Measurements from ENCODE around the gene CRB2. TPM values are rescaled to one million over a fixed set of nuclear protein-coding genes. Genes with fewer than 3 reads are reported as not detected.
"Not testable (repeated sequence)": the region's sequence is repeated elsewhere in the genome, so short reads cannot be mapped to it uniquely, and the experiment has no call there.

The CRB2 gene
- total and polyA plus RNA-seq, 2 experiments from 2014 or later: 8.3 to 91.7 TPM

DNA sequence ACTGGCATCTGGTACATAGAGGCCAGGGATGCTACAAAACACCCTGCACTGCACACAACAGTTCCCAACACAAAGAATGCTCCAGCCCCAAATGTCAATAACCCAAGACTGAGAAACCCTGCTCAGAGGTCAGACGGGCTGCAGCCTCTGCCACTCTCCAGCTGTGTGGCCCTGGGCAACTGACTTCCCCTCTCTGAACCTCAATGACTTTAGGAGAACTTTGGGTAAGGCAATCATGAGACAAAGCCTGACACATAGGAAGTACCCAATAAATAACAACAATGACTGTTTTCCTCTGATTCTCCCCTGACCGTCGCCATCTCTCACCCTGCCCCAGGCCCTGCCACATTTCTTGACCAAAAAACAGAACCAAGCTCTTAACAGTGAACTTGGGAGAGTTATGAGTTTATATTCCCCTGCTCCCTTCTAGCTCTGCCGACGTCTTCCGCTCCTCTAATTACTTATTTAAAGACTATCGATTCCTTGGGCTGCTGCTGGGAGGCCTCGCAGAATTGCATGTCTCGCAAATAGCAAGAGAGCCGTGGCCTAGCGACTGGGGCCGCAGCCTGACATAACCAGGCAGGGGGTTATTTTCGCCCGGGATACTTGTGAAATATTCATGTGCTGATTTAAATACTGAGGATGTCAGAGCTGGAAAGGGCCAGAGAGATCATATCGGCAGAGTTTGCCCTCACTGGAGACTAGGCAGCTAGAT is 24.5 kb upstream of the CRB2 start:
- TF ChIP-seq, protein P1, sequence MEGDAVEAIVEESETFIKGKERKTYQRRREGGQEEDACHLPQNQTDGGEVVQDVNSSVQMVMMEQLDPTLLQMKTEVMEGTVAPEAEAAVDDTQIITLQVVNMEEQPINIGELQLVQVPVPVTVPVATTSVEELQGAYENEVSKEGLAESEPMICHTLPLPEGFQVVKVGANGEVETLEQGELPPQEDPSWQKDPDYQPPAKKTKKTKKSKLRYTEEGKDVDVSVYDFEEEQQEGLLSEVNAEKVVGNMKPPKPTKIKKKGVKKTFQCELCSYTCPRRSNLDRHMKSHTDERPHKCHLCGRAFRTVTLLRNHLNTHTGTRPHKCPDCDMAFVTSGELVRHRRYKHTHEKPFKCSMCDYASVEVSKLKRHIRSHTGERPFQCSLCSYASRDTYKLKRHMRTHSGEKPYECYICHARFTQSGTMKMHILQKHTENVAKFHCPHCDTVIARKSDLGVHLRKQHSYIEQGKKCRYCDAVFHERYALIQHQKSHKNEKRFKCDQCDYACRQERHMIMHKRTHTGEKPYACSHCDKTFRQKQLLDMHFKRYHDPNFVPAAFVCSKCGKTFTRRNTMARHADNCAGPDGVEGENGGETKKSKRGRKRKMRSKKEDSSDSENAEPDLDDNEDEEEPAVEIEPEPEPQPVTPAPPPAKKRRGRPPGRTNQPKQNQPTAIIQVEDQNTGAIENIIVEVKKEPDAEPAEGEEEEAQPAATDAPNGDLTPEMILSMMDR (IDR thresholded peaks at IDR 0.05; ENCODE audit: low read depth, low read length): no peak
- Histone ChIP-seq H3K27me3 (no peaks in the 10 kb centered on the region), H3K9me3 (ENCODE audit: low read depth) (no peaks in the 10 kb centered on the region), H3K4me3 (no peak overlapping the region), H3K4me1 (ENCODE audit: low read depth) (peaks cover 21% of the 10 kb centered on the region), H3K36me3 (no peaks in the 10 kb centered on the region), H3K27ac (no peak overlapping the region)
- no peak for DNase-seq (ENCODE audit: low read depth in 1 of 2, low spot score in 1 of 2)

DNA sequence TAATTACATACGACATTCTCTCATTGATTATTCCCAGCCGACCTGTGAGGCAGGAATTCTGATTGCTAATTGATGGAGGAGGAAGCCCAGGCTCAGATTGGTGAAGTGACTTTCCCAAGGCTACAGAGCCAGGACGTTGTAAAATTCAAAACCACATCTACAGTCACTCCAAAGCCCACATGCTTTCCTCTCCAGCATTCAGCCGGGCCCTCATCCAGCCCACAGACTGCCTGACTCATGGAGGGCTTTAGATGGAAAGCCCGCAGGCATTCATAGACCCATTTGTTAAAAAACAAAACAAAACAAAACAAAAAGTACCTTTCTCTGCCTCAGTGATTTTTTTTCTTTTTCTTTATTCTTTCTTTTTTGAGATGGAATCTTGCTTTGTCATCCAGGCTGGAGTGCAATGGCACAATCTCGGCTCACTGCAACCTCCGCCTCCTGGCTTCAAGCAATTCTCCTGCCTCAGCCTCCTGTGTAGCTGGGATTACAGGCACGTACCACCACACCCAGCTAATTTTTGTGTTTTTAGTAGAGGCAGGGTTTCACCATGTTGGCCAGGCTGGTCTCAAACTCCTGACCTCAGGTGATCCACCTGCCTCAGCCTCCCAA is 22.8 kb upstream of the CRB2 start:
- not testable (repeated sequence) for H3K4me3 ChIP-seq; H3K27ac ChIP-seq; H3K9me3 ChIP-seq (ENCODE audit: low read depth); H3K27me3 ChIP-seq; H3K36me3 ChIP-seq
- peak in 1 of 2 donors; percentile 76 for DNase-seq (ENCODE audit: low read depth in 1 of 2, low spot score in 1 of 2)
- peaks cover 21% of the 10 kb centered on the region for H3K4me1 ChIP-seq (ENCODE audit: low read depth)

DNA sequence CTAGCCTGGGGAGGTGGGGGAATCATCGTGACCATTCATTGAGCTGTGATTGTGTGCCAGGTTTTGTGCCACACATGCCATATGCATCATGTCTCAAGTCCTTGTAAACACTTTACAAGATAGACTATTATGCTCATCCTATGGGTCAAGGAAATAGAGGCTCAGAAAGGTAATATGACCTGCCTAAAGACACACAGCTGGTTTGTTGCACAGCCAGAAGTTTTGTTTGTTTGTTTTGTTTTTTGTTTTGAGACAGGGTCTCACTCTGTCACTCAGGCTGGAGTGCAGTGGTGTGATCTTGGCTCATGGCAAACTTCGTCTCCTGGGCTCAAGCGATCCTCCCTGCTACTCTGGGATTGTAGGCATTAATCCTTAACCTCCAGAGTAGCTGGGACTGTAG is 21.4 kb upstream of the CRB2 start:
- no peaks in the 10 kb centered on the region for H3K27me3 ChIP-seq
- H3K27ac ChIP-seq: no peak overlapping the region
- peaks cover 26% of the 10 kb centered on the region for H3K4me1 ChIP-seq (ENCODE audit: low read depth)
- no peaks in the 10 kb centered on the region for H3K9me3 ChIP-seq (ENCODE audit: low read depth)
- DNase-seq (ENCODE audit: low read depth in 1 of 2, low spot score in 1 of 2): no peak
- TF ChIP-seq, protein P1 (IDR thresholded peaks at IDR 0.05; ENCODE audit: low read depth, low read length): no peak
- no peaks in the 10 kb centered on the region for H3K36me3 ChIP-seq
- no peak overlapping the region for H3K4me3 ChIP-seq

DNA sequence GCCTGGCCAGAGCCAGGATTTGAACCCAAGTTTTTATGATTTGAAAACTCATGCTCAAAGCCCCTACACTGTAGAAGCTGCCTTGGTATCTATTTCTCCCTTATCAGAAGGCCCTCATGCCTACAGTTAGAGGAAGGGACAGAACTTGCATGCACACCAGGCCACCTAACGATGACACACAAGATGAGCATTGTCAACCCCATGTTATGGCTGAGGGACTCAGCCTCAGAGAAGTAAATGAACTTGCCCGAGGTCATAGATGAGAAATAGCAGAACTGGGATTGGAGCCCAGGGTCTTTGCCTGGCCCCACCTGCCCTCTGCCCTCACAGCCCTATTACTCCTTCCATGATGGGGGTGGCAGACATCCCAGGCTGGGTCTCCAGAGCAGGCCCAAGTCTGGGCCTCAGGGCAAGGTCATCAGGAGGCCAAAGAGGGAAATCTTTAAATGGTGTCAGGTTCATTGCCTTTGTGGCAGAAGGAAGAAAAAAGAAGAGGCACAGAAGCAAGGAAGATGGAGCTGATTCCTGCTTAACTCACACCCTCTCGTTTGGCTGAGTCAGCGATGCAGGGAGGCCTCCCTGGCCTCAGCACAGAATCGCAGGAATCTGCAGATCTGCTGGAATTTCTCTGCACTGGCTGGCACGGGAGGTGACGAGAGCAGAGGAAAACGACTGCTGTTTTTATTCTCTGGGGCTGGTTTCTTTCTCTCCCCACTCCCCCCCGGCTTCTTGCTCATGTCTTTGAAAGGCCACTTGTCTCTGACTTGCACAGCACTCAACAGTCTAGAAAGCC is 20.6 kb upstream of the CRB2 start:
- H3K27ac ChIP-seq: peak overlapping the region; percentile 59
- TF ChIP-seq, protein P1 (IDR thresholded peaks at IDR 0.05; ENCODE audit: low read depth, low read length): no peak

DNA sequence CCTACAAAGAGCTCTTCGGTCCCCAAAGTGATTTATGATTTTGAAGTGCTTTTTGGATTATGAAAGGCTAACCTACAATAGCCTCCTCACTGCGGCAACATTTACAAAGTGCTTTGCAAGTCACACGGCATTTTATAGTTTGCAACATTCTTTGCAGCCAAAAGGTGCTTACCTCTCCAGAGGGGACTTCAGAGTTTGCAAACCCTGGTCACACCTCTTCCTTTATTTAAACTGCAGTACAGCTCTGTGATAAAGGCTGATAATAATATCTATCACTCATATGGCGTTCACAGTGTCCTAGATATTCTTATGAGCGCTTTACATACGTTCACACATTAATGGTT is 20.0 kb upstream of the CRB2 start:
- no peaks in the 10 kb centered on the region for H3K27me3 ChIP-seq
- no peak for DNase-seq (ENCODE audit: low read depth in 1 of 2, low spot score in 1 of 2)
- TF ChIP-seq, protein P1 (IDR thresholded peaks at IDR 0.05; ENCODE audit: low read depth, low read length): no peak
- H3K9me3 ChIP-seq (ENCODE audit: low read depth): no peaks in the 10 kb centered on the region
- H3K36me3 ChIP-seq: no peaks in the 10 kb centered on the region
- H3K4me3 ChIP-seq: no peak overlapping the region
- peak overlapping the region; percentile 59 for H3K27ac ChIP-seq
- H3K4me1 ChIP-seq (ENCODE audit: low read depth): peaks cover 34% of the 10 kb centered on the region

More for the DNA sequence above, 20.6 kb upstream of the CRB2 start:
- no peaks in the 10 kb centered on the region for H3K36me3 ChIP-seq
- DNase-seq (ENCODE audit: low read depth in 1 of 2, low spot score in 1 of 2): peak; percentile 76 to 80
- no peak overlapping the region for H3K4me3 ChIP-seq
- H3K27me3 ChIP-seq: no peaks in the 10 kb centered on the region
- peaks cover 33% of the 10 kb centered on the region for H3K4me1 ChIP-seq (ENCODE audit: low read depth)
- H3K9me3 ChIP-seq (ENCODE audit: low read depth): no peaks in the 10 kb centered on the region

DNA sequence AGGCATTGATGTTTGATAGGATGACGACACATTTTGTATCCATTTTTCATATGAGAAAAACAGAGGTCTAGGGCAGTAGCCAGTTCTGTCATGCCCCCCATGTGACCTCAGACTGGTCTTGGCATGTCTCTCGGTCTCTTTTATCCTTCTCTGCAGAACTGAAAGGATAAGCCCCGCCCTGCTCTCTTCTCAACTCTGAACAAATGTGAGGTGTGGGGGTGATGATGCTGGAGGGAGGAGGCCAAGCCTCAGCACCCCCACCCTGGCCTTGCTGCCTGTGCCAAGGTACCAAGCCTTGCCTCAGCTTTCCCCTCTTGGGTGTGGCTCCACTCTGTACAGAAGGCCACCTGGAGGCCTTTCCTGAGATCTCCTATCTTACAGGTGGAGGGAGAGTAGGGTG is 19.5 kb upstream of the CRB2 start:
- Histone ChIP-seq H3K4me3 (no peak overlapping the region), H3K9me3 (ENCODE audit: low read depth) (no peaks in the 10 kb centered on the region), H3K27me3 (no peaks in the 10 kb centered on the region), H3K4me1 (ENCODE audit: low read depth) (peaks cover 34% of the 10 kb centered on the region), H3K27ac (no peak overlapping the region), H3K36me3 (no peaks in the 10 kb centered on the region)
- TF ChIP-seq, protein P1 (IDR thresholded peaks at IDR 0.05; ENCODE audit: low read depth, low read length): no peak
- no peak for DNase-seq (ENCODE audit: low read depth in 1 of 2, low spot score in 1 of 2)
